IPS-15b (cell line): Measurements from ENCODE around the gene RAD1.

ENCODE experiments used
- H3K27me3 ChIP-seq: one replicate; pipeline ENCODE4 v1.6.1; 2013; ENCODE audit warnings: low read length; ENCODE audit not compliant: control insufficient read depth, insufficient read depth
- H3K36me3 ChIP-seq: one replicate; pipeline ENCODE4 v1.6.1; 2013; ENCODE audit warnings: low read length; ENCODE audit not compliant: control insufficient read depth, insufficient read depth
- H3K4me1 ChIP-seq: one replicate; pipeline ENCODE4 v1.6.1; 2013; ENCODE audit warnings: mild to moderate bottlenecking, low read length; ENCODE audit not compliant: control insufficient read depth, insufficient read depth
- H3K4me3 ChIP-seq: one replicate; pipeline ENCODE4 v1.5.1; 2013; ENCODE audit warnings: low read depth, low read length
- H3K9ac ChIP-seq: one replicate; pipeline ENCODE4 v1.6.1; 2013; ENCODE audit warnings: low read depth, mild to moderate bottlenecking, low read length
- H3K9me3 ChIP-seq: one replicate; pipeline ENCODE4 v1.6.1; 2013; ENCODE audit warnings: mild to moderate bottlenecking, low read length; ENCODE audit not compliant: control insufficient read depth, insufficient read depth

RAD1 gene

GRCh38 chr5:34913072-34913471 is 2.2 kb downstream of the RAD1 start:
- Histone ChIP-seq H3K4me1 (peaks cover 6% of the 10 kb centered on the region), H3K27me3 (no peaks in the 10 kb centered on the region), H3K9me3 (no peaks in the 10 kb centered on the region), H3K36me3 (peaks cover 5% of the 10 kb centered on the region), H3K4me3 (no peak overlapping the region), H3K9ac (no peak overlapping the region)

GRCh38 chr5:34905564-34905963 is 9.7 kb downstream of the RAD1 start:
- Histone ChIP-seq H3K4me3 (no peak overlapping the region), H3K36me3 (no peaks in the 10 kb centered on the region), H3K4me1 (no peaks in the 10 kb centered on the region), H3K27me3 (no peaks in the 10 kb centered on the region), H3K9ac (no peak overlapping the region), H3K9me3 (no peaks in the 10 kb centered on the region)

GRCh38 chr5:34903260-34903659 is 12.0 kb downstream of the RAD1 start:
- no peaks in the 10 kb centered on the region for H3K9me3 ChIP-seq
- H3K36me3 ChIP-seq: no peaks in the 10 kb centered on the region
- no peaks in the 10 kb centered on the region for H3K27me3 ChIP-seq
- no peaks in the 10 kb centered on the region for H3K4me1 ChIP-seq
- no peak overlapping the region for H3K9ac ChIP-seq
- H3K4me3 ChIP-seq: no peak overlapping the region

DNA sequence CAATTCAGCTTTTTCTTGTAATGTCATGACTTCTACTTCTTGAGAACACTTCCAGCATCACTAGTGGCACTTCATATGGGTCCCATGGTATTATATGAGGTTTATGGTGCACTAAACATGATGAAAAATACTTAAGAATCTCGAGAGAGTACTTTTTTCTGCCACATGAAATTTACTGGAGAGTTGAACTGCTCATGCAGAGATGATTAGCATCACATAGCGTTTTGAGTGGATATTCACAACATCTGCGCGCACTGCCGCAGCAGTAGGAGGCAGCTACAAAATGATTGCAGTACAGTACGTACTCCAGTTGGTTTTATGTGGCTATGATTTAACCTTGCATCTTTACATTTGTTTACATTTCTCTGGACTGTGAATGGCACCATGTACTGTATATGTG is 14.7 kb downstream of the RAD1 start:
- Histone ChIP-seq H3K9me3 (no peaks in the 10 kb centered on the region), H3K9ac (no peak overlapping the region), H3K36me3 (no peaks in the 10 kb centered on the region), H3K4me1 (no peaks in the 10 kb centered on the region), H3K27me3 (no peaks in the 10 kb centered on the region), H3K4me3 (no peak overlapping the region)

GRCh38 chr5:34899066-34899465 is 16.2 kb downstream of the RAD1 start:
- Histone ChIP-seq H3K27me3 (no peaks in the 10 kb centered on the region), H3K4me1 (no peaks in the 10 kb centered on the region), H3K4me3 (no peak overlapping the region), H3K9me3 (no peaks in the 10 kb centered on the region), H3K9ac (no peak overlapping the region), H3K36me3 (no peaks in the 10 kb centered on the region)

- no peaks in the 10 kb centered on the region for H3K27me3 ChIP-seq
- no peaks in the 10 kb centered on the region for H3K36me3 ChIP-seq
- no peaks in the 10 kb centered on the region for H3K4me1 ChIP-seq
- no peak overlapping the region for H3K9ac ChIP-seq
- no peaks in the 10 kb centered on the region for H3K9me3 ChIP-seq
- H3K4me3 ChIP-seq: no peak overlapping the region
Measured at GRCh38 chr5:34898258-34898895, 16.9 kb downstream of the RAD1 start.

GRCh38 chr5:34897646-34898045 is 17.7 kb downstream of the RAD1 start:
- Histone ChIP-seq H3K36me3 (no peaks in the 10 kb centered on the region), H3K9ac (no peak overlapping the region), H3K4me1 (no peaks in the 10 kb centered on the region), H3K27me3 (no peaks in the 10 kb centered on the region), H3K9me3 (no peaks in the 10 kb centered on the region), H3K4me3 (no peak overlapping the region)

DNA sequence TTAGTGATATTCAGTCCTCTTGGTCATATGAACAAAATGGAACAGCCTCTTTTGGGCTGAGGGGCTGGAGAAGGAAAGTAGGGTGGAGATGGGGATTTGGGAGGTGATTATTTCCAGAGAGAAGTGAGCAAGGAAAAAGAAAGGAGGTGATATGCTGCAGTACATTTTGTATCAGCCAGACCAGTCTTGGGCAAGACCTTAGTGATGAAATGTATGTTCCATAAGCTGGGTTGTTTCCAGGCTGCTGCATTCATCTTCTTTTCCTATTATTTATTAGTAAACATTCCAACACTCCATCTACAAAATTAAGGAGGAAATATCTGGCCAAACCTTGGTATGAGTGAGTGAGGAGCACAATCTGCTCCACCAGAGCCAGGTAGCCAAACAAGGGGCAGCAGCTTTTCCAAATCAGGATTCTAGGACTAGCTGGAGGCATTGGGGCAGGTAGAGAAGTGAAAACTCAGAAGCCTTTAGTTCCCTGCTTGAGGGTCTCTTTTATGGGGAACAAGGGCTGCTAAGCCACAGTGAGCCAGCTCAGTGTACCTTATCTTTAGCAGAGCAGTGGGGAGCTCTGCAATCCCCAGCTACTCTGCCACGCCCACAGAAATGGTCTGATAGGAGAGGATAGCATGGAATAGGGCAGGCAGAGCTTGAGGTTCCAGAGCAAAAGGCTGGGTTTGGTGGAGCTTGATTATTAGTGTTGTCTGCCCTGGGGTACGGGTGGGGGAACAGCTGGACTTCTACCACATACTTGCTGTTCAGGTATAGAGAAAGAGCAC is 19.5 kb downstream of the RAD1 start:
- Histone ChIP-seq H3K9ac (no peak overlapping the region), H3K4me3 (no peak overlapping the region), H3K4me1 (no peaks in the 10 kb centered on the region), H3K9me3 (no peaks in the 10 kb centered on the region), H3K27me3 (no peaks in the 10 kb centered on the region), H3K36me3 (no peaks in the 10 kb centered on the region)

- Histone ChIP-seq H3K4me3 (no peak overlapping the region), H3K27me3 (no peaks in the 10 kb centered on the region), H3K4me1 (no peaks in the 10 kb centered on the region), H3K36me3 (no peaks in the 10 kb centered on the region), H3K9me3 (no peaks in the 10 kb centered on the region), H3K9ac (no peak overlapping the region)
Measured at GRCh38 chr5:34894716-34895115, 20.6 kb downstream of the RAD1 start.

DNA sequence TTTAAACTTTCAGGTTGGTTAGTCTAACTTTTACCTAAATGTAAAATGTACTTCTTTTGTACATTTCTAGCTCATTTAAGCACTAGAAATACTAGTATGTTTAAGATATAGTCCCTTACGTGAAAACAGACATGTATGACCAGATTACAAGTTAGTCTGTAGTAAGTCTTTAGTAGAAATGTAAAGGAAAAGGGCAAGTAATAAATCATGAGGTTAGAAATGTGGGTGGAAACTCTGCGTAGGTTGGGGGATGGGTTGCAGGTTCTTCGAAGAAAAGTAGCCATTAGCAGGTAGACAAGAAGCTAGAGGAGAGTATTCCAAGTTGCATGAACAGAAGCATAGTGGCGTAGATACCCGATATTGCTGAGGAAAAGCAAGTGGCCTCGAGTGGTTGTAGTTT is 22.9 kb downstream of the RAD1 start:
- H3K9me3 ChIP-seq: no peaks in the 10 kb centered on the region
- no peak overlapping the region for H3K9ac ChIP-seq
- H3K4me1 ChIP-seq: no peaks in the 10 kb centered on the region
- no peak overlapping the region for H3K4me3 ChIP-seq
- no peaks in the 10 kb centered on the region for H3K36me3 ChIP-seq
- H3K27me3 ChIP-seq: no peaks in the 10 kb centered on the region

- Histone ChIP-seq H3K27me3 (no peaks in the 10 kb centered on the region), H3K9me3 (no peaks in the 10 kb centered on the region), H3K9ac (no peak overlapping the region)
Measured at GRCh38 chr5:34891981-34892380, 23.3 kb downstream of the RAD1 start.

DNA sequence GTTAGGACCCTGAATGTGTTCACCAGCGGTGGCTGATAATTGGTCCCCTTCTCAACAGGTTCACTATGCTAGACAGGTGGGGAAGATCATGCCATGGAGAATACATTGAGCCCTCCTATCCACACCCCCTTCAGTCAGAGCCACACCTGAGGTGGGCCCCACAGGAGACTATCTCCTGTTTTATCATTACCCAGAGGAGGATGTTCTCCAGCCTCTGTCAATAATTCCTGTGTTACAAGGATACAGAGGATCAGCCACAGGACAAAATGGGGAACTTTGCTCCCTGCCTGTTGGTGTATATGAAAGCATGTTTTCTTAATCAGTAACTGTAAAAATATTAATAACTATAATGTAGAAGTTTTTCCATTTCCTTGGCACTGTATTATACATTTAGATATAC is 25.9 kb downstream of the RAD1 start:
- H3K9ac ChIP-seq: no peak overlapping the region
- no peak overlapping the region for H3K4me3 ChIP-seq
- H3K4me1 ChIP-seq: no peaks in the 10 kb centered on the region
- no peaks in the 10 kb centered on the region for H3K27me3 ChIP-seq
- no peaks in the 10 kb centered on the region for H3K9me3 ChIP-seq
- H3K36me3 ChIP-seq: no peaks in the 10 kb centered on the region

More at GRCh38 chr5:34891981-34892380, 23.3 kb downstream of the RAD1 start:
- no peaks in the 10 kb centered on the region for H3K4me1 ChIP-seq
- no peaks in the 10 kb centered on the region for H3K36me3 ChIP-seq
- no peak overlapping the region for H3K4me3 ChIP-seq
